ENCODE measurements around the gene BCAP29. TPM values are rescaled to one million over a fixed set of nuclear protein-coding genes. Genes with fewer than 3 reads are reported as not detected.

Gene BCAP29
- polyA plus RNA-seq, 4 donors: 48.3 to 54.1 (median 51.8) TPM

DNA sequence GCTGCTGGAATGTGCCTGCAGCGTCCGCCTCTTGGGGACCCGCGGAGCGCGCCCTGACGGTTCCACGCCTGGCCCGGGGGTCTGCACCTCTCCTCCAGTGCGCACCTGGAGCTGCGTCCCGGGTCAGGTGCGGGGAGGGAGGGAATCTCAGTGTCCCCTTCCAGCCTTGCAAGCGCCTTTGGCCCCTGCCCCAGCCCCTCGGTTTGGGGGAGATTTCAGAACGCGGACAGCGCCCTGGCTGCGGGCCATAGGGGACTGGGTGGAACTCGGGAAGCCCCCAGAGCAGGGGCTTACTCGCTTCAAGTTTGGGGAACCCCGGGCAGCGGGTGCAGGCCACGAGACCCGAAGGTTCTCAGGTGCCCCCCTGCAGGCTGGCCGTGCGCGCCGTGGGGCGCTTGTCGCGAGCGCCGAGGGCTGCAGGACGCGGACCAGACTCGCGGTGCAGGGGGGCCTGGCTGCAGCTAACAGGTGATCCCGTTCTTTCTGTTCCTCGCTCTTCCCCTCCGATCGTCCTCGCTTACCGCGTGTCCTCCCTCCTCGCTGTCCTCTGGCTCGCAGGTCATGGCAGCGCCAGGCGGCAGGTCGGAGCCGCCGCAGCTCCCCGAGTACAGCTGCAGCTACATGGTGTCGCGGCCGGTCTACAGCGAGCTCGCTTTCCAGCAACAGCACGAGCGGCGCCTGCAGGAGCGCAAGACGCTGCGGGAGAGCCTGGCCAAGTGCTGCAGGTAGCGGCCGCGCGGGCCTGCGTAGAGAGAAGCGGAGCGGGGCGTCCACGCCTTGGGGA, 81.2 kb downstream of the BCAP29 start:
- peak in 2 of 4 donors; percentile 22 to 41 for DNase-seq (ENCODE audit: low read depth in 4 of 4, low spot score in 2 of 4)

DNA sequence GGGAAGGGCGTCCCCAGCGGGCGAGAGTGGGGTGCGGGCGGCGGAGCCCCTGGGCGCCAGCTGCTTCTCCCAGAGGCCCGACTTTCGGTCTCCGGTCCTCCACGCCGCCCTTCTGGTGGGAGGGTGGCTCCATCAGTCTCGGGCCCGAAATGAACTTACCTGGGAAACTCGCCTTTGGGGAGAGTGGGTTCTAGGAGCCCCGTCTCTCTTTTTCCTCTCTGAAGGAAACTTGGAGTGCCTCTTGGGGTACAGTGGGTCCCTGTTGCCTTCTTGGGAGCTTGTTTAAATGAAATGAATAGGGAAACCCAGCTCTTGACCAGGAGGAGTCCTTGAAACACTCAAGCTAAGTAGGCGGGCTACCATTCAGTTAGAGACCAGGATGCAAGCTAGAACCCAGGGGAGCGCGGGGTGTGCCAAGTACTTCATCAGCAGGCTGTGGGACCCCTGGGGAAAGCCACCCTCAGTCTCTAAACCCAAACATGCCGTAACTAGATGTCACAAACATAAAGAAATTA, 81.9 kb downstream of the BCAP29 start:
- DNase-seq (ENCODE audit: low read depth in 4 of 4, low spot score in 2 of 4): no peak

DNA sequence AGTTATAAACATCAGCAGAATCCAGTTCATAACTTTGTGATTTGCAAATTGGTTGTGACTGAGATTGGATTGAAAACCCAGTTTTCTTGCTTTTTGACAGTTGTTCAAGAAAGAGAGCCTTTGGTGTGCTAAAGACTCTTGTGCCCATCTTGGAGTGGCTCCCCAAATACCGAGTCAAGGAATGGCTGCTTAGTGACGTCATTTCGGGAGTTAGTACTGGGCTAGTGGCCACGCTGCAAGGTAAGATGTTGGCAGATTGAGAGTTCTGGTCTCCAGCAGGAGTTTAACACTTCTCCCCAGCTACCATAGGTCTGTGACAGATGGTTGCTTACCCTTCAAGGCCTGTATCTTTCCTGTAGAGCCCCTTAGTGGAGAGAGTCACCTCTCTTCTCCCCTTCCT, 83.2 kb downstream of the BCAP29 start:
- DNase-seq (ENCODE audit: low read depth in 4 of 4, low spot score in 2 of 4): no peak

DNA sequence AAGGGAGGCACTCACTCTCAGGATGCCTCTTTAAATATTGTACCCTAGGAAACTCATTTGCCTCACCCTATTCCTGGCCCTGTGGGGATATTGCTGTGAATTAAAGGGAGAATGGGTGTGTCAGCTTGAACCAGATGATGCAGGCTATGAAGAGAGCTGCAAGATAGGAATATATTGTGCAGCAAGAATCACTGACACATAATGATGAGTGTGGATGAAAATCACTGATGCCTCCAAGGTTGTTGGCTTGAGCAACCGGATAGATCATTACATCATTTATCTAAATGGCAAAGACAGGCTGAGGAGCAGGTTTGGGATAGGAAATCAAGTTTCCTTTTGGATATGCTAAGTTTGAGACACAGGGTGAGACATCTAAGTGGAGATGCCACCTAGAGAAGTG, 86.7 kb downstream of the BCAP29 start:
- no peak for DNase-seq (ENCODE audit: low read depth in 4 of 4, low spot score in 2 of 4)

DNA sequence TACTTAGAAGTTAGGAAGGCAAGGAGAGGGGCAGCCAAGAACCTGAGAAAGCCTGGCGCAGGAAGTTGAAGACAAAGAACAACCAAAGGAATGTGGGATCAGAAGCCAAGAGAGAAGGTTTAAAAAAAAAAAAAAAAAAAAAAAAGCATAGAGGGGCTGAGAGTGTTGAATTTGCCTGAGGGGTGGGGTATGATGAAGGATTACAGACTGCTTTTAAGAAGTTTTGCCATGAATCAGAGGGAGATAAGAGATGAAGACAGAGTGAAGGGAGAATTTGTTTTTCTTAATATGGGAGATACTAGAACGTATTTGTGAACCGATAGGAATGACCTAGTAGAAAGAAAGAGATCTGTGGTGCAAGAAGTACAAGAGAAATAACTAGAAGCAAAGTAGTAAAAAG, 87.3 kb downstream of the BCAP29 start:
- no peak for DNase-seq (ENCODE audit: low read depth in 4 of 4, low spot score in 2 of 4)

DNA sequence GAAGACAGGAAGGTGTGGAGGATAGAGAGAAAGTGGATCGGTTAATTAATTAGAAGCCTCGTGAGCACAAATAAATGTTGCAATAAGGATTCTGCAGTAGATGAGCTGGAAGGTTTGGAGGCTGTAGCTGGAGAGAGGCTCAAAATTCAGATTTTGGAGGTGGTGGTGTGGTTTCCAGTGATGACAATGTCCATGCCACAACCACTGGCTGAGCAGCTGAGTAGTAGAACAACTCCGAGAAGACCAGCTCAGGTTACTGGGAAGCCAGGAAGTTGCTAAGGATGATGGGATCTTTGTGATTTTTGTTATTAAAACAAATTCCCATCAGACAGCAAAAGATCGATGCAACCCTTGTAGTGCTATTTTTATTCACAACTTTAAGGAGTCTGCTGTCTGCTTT, 88.2 kb downstream of the BCAP29 start:
- DNase-seq (ENCODE audit: low read depth in 4 of 4, low spot score in 2 of 4): no peak

Other genes starting within 250 kb of the BCAP29 start
- gene GPR22, start 110.2 kb upstream of the BCAP29 start, polyA plus RNA-seq (ENCODE audit: insufficient read length in 4 of 4): under 1 TPM; 0.09 to 0.42 (median 0.32) TPM
- gene COG5, start 16.3 kb upstream of the BCAP29 start, polyA plus RNA-seq (ENCODE audit: insufficient read length in 4 of 4): 10 to 100 TPM; 28.6 to 39.0 (median 33.1) TPM
- 10 to 100 TPM; 14.5 to 24.3 (median 17.0) TPM for gene DUS4L, start 16.3 kb upstream of the BCAP29 start, polyA plus RNA-seq (ENCODE audit: insufficient read length in 4 of 4)
- gene SLC26A4, start 80.6 kb downstream of the BCAP29 start, polyA plus RNA-seq (ENCODE audit: insufficient read length in 4 of 4): 1 to 10 TPM; 3.6 to 6.3 (median 4.2) TPM
- gene CBLL1, start 163.9 kb downstream of the BCAP29 start, polyA plus RNA-seq (ENCODE audit: insufficient read length in 4 of 4): 10 to 100 TPM; 21.9 to 31.2 (median 29.9) TPM
- under 1 TPM; 0.17 to 0.35 (median 0.25) TPM for gene SLC26A3, start 223.0 kb downstream of the BCAP29 start, polyA plus RNA-seq (ENCODE audit: insufficient read length in 4 of 4)

Measured in left renal cortex interstitium (tissue), 4 donors.